ENCODE results near the gene RNF215.
A peak's percentile ranks its signal among the peaks of the same experiment; 100 is the strongest.

Gene RNF215

DNA sequence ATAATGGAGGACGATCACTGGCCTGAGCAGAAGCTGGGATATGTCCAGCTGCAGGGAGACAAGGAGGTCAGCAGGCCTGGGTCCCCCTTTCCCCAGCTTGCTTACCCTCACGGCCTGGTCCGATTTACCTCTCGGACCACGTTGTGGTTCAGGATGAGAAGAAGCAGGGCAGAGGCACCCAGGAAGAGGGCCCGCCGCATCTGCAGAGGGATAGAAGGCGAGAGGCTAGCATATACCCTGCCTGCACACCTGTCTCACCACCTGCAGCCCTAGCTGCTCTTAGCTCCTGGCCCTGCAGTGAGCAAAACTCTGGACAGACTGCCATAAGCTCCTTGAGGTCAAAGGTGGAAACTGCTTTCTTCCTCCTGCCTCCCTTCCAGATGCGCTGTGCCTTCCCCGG, 1.3 kb downstream of the RNF215 start:
- no peak for DNase-seq (ENCODE audit: low read depth)
- peak overlapping the region; percentile 70 for H3K4me3 ChIP-seq (ENCODE audit: low read depth, low read length)
- TF ChIP-seq, protein P1, sequence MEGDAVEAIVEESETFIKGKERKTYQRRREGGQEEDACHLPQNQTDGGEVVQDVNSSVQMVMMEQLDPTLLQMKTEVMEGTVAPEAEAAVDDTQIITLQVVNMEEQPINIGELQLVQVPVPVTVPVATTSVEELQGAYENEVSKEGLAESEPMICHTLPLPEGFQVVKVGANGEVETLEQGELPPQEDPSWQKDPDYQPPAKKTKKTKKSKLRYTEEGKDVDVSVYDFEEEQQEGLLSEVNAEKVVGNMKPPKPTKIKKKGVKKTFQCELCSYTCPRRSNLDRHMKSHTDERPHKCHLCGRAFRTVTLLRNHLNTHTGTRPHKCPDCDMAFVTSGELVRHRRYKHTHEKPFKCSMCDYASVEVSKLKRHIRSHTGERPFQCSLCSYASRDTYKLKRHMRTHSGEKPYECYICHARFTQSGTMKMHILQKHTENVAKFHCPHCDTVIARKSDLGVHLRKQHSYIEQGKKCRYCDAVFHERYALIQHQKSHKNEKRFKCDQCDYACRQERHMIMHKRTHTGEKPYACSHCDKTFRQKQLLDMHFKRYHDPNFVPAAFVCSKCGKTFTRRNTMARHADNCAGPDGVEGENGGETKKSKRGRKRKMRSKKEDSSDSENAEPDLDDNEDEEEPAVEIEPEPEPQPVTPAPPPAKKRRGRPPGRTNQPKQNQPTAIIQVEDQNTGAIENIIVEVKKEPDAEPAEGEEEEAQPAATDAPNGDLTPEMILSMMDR (IDR thresholded peaks at IDR 0.05; ENCODE audit: control insufficient read depth, extremely low read depth, insufficient read depth): no peak

DNA sequence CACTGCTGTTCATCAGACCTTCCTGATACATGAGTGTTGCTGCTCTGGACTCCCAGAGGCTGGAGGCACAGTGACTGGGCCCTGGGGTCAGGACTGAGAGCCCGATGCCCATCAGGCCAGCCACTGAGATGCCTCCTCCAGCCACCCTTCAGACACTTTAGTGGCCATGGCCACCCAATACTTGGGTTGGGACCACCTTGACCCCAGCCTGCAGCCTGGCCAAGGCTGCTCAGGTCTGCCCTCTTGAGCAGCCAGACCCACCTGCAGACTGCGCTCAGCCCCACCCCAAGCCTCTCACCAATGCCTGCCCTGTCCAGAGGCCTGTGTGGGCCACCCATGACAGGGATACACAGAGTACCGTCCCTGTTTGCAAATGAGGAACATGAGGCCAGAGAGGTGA, 4.2 kb downstream of the RNF215 start:
- H3K4me3 ChIP-seq (ENCODE audit: low read depth, low read length): no peak overlapping the region
- DNase-seq (ENCODE audit: low read depth): no peak
- TF ChIP-seq, protein P1 (IDR thresholded peaks at IDR 0.05; ENCODE audit: control insufficient read depth, extremely low read depth, insufficient read depth): no peak

GRCh38 chr22:30382340-30382739, 4.9 kb downstream of the RNF215 start:
- no peak for DNase-seq (ENCODE audit: low read depth)
- TF ChIP-seq, protein P1 (IDR thresholded peaks at IDR 0.05; ENCODE audit: control insufficient read depth, extremely low read depth, insufficient read depth): no peak
- H3K4me3 ChIP-seq (ENCODE audit: low read depth, low read length): no peak overlapping the region

- TF ChIP-seq, protein P1 (IDR thresholded peaks at IDR 0.05; ENCODE audit: control insufficient read depth, extremely low read depth, insufficient read depth): no peak
- no peak overlapping the region for H3K4me3 ChIP-seq (ENCODE audit: low read depth, low read length)
These were observed 5.9 kb downstream of the RNF215 start for GRCh38 chr22:30381264-30381663.

GRCh38 chr22:30380011-30380410, 7.2 kb downstream of the RNF215 start:
- TF ChIP-seq, protein P1 (IDR thresholded peaks at IDR 0.05; ENCODE audit: control insufficient read depth, extremely low read depth, insufficient read depth): no peak
- DNase-seq (ENCODE audit: low read depth): no peak
- no peak overlapping the region for H3K4me3 ChIP-seq (ENCODE audit: low read depth, low read length)

More at GRCh38 chr22:30381264-30381663, 5.9 kb downstream of the RNF215 start:
- DNase-seq (ENCODE audit: low read depth): no peak

DNA sequence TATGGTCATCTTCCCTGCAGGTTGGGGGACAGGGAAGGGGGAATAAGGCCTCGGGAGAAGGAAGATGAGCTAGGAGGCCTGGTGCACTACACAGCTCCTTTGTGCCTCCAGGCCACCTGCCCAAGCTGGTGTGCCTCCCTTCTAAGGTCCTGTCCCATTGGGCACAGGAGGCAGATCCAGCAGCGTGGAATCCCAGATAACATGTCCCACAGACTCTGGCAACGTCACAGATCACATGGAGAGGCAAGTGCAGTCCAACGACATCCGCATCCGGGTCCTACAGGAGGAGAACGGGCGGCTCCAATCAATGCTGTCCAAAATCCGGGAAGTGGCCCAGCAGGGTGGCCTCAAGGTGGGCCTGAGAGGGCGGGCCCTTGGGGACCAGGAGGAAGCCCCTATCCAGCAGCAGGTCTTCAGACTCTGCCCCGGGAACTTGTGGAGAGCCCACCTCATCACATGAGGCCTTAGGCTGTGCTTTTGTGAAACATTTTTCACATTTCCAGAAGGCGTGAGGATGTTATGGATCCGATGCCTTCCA, 11.8 kb downstream of the RNF215 start:
- H3K4me3 ChIP-seq (ENCODE audit: low read depth, low read length): no peak overlapping the region
- TF ChIP-seq, protein P1 (IDR thresholded peaks at IDR 0.05; ENCODE audit: control insufficient read depth, extremely low read depth, insufficient read depth): no peak
- no peak for DNase-seq (ENCODE audit: low read depth)
